Breast epithelium (tissue), 4 donors: Measurements from ENCODE around the gene KASH5. TPM values are rescaled to one million over a fixed set of nuclear protein-coding genes. Genes with fewer than 3 reads are reported as not detected.
A peak's percentile ranks its signal among the peaks of the same experiment; 100 is the strongest.

Experiments
- DNase-seq, 2 donors: peaks; one replicate each; pipeline ENCODE4 v3.0.0-alpha.2; 2019; ENCODE audit warnings: low spot score in 2 of 2
- H3K27ac ChIP-seq, 2 donors: fragments of 200-600 bp; sonication (generic) in 1 of 2; one replicate each; pipeline ENCODE4 v1.5.1; 2016 to 2019; ENCODE audit warnings: mild to moderate bottlenecking in 1 of 2
- H3K27me3 ChIP-seq, 2 donors: fragments of 200-600 bp; sonication (generic) in 1 of 2; one replicate each; pipeline versions ENCODE4 v1.5.1 to v1.6.0; 2017 to 2019; ENCODE audit warnings: control low read depth in 1 of 2, mild to moderate bottlenecking in 1 of 2
- H3K36me3 ChIP-seq: fragments of 200-600 bp; one replicate; pipeline ENCODE4 v1.5.1; 2019
- H3K4me1 ChIP-seq, 2 donors: fragments of 200-600 bp; sonication (generic); one replicate each; pipeline ENCODE4 v1.5.1; 2016 to 2019; ENCODE audit warnings: control low read depth in 1 of 2
- H3K4me3 ChIP-seq, 3 donors: fragments of 200-600 bp; sonication (generic); 1 replicate in 2 of 3; 2 replicates in 1 of 3; pipeline ENCODE4 v1.5.1; 2016 to 2019; ENCODE audit warnings: mild to moderate bottlenecking in 3 of 3, moderate library complexity in 2 of 3
- H3K9me3 ChIP-seq, 2 donors: fragments of 200-600 bp; sonication (generic) in 1 of 2; one replicate each; pipeline ENCODE4 v1.5.1; 2016 to 2019; ENCODE audit warnings: control low read depth in 1 of 2
- CTCF ChIP-seq, 3 donors: fragments of 450-650 bp; IDR thresholded peaks; one replicate each; pipeline ENCODE4 v1.5.1; 2016 to 2017; ENCODE audit warnings: antibody characterized with exemption in 3 of 3, mild to moderate bottlenecking in 3 of 3, moderate library complexity in 3 of 3
- POLR2A ChIP-seq: fragments of 450-650 bp; IDR thresholded peaks from one replicate; pipeline ENCODE4 v1.6.1; 2016; ENCODE audit warnings: antibody characterized with exemption, mild to moderate bottlenecking, moderate library complexity
- POLR2AphosphoS5 ChIP-seq, 3 donors: sonication (generic); formaldehyde crosslinking; IDR thresholded peaks; one replicate each; pipeline ENCODE4 v1.6.1; 2017; ENCODE audit warnings: antibody characterized with exemption in 3 of 3
- intact Hi-C: fragments of 100-400 bp; cut with DNase I; formaldehyde crosslinking; loops from one replicate; pipeline ENCODE4 v1.15.1; 2023; ENCODE audit warnings: low total_unique reads
- total RNA-seq, 3 donors: library from RNA; depleted of rRNA; stranded (reverse); fragments of >200 nt; gene quantifications; one replicate each; pipeline ENCODE4 v1.1.0, GENCODE V29; 2016

The KASH5 gene
- total RNA-seq, 3 donors from 2014 or later, result 1.9 TPM; not detected in 2

- no peak for DNase-seq
- intact Hi-C loops, result no loop called here
- no peak for TF ChIP-seq CTCF (IDR thresholded peaks at IDR 0.05)
- no peak for TF ChIP-seq POLR2A
- no peak for TF ChIP-seq POLR2AphosphoS5 (IDR thresholded peaks at IDR 0.05)
- H3K4me3 ChIP-seq, result no peak overlapping the region
- H3K9me3 ChIP-seq, result no peaks in the 10 kb centered on the region
- no peaks in the 10 kb centered on the region for H3K36me3 ChIP-seq
- no peak overlapping the region for H3K27ac ChIP-seq
- H3K4me1 ChIP-seq, result peaks cover 5 to 14% of the 10 kb centered on the region in 2 donors
- H3K27me3 ChIP-seq, result peaks cover 23 to 88% of the 10 kb centered on the region in 2 donors
Measured at GRCh38 chr19:49425922-49426592, 38.0 kb downstream of the KASH5 start.

- DNase-seq, result no peak
- Histone ChIP-seq H3K27ac (no peak overlapping the region), H3K4me1 (peaks cover 5 to 14% of the 10 kb centered on the region in 2 donors), H3K9me3 (no peaks in the 10 kb centered on the region), H3K27me3 (peaks cover 23 to 88% of the 10 kb centered on the region in 2 donors), H3K36me3 (no peaks in the 10 kb centered on the region), H3K4me3 (no peak overlapping the region)
- no peak for TF ChIP-seq POLR2AphosphoS5 (IDR thresholded peaks at IDR 0.05)
- no peak for TF ChIP-seq CTCF (IDR thresholded peaks at IDR 0.05)
- no peak for TF ChIP-seq POLR2A
- intact Hi-C loops, result no loop called here
Measured at GRCh38 chr19:49427339-49427738, 39.3 kb downstream of the KASH5 start.

GRCh38 chr19:49427855-49428546 lies 40.0 kb downstream of the KASH5 start:
- DNase-seq, result no peak
- intact Hi-C loops, result no loop called here
- Histone ChIP-seq H3K9me3 (no peaks in the 10 kb centered on the region), H3K27me3 (peaks cover 21 to 88% of the 10 kb centered on the region in 2 donors), H3K4me1 (peaks cover 5 to 9% of the 10 kb centered on the region in 2 donors), H3K36me3 (no peaks in the 10 kb centered on the region), H3K4me3 (peak overlapping the region in 2 of 3 donors; percentile 34 to 63), H3K27ac (no peak overlapping the region)
- TF ChIP-seq POLR2A, result no peak
- TF ChIP-seq CTCF (IDR thresholded peaks at IDR 0.05), result no peak
- TF ChIP-seq POLR2AphosphoS5 (IDR thresholded peaks at IDR 0.05), result no peak

GRCh38 chr19:49428547-49429451 lies 40.8 kb downstream of the KASH5 start:
- H3K36me3 ChIP-seq, result no peaks in the 10 kb centered on the region
- H3K4me1 ChIP-seq, result peaks cover 5 to 6% of the 10 kb centered on the region in 2 donors
- no peak for DNase-seq
- TF ChIP-seq POLR2AphosphoS5 (IDR thresholded peaks at IDR 0.05), result no peak
- no peak for TF ChIP-seq CTCF (IDR thresholded peaks at IDR 0.05)
- intact Hi-C loops, result no loop called here
- no peak overlapping the region for H3K27ac ChIP-seq
- H3K4me3 ChIP-seq, result peak overlapping the region in 2 of 3 donors; percentile 34 to 63
- H3K27me3 ChIP-seq, result peaks cover 17 to 88% of the 10 kb centered on the region in 2 donors
- H3K9me3 ChIP-seq, result no peaks in the 10 kb centered on the region
